ENCODE measurements around the gene WIZ.

The WIZ gene

DNA sequence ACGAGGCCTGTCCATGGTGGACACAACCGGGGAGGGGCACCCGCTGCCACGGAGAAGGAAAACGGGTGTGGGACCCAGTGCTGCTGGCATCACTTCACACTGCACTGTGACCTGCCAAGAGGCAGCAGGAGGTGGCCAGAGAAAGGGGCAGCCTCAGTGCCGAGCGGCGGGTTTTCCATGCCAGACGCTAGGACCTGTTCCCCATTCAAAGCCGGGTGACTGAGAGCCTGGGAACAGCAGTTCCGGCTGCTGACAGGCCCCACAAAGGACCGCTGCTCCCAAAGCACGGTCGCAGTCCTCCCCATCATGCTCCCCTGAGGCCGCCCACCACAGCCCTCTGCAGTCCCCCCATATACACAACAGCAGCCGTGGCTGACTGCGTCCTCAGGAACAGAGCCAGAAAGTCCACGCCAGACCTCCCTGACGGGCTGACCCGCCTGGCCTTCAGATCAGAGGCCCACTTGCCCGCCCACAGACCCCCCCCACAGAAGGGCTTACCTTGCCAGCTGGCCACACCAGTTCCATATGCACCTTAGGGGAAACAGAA lies 75.6 kb downstream of the WIZ start:
- Histone ChIP-seq H3K4me1 (ENCODE audit: control insufficient read depth, insufficient read depth, low read length) (peaks cover 32% of the 10 kb centered on the region), H3K9ac (ENCODE audit: low read length) (peak overlapping the region; percentile 30), H3K36me3 (ENCODE audit: control insufficient read depth, insufficient read depth, low read length, severe bottlenecking) (peaks cover 44% of the 10 kb centered on the region), H3K4me3 (ENCODE audit: low read length) (no peak overlapping the region), H3K9me3 (ENCODE audit: control insufficient read depth, low read length) (no peaks in the 10 kb centered on the region), H3K27me3 (replicated peaks; ENCODE audit: control insufficient read depth, insufficient read depth, low read length) (no peaks in the 10 kb centered on the region)
- DNase-seq (ENCODE audit: low read depth) = no peak

DNA sequence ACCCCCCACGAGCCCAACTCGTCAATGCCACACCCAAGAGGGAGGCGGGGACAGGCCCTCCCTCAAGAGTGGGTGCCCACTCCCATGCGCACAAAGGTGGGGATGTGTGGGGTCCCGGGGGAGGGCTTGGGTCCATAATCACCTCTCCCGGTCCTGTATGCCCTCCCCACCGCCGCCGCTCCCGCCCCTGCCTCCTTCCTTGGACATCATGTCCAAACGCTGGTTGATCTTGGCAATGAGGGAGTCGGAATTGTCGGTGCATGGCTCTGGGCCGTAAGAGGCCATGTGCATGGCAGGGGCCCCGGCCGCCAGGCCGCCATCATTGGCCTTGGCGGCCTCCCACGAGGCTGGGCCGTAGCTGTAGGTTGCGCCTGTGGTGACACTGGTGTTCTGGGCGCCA lies 76.1 kb downstream of the WIZ start:
- Histone ChIP-seq H3K36me3 (ENCODE audit: control insufficient read depth, insufficient read depth, low read length, severe bottlenecking) (peaks cover 50% of the 10 kb centered on the region), H3K27me3 (replicated peaks; ENCODE audit: control insufficient read depth, insufficient read depth, low read length) (no peaks in the 10 kb centered on the region), H3K9me3 (ENCODE audit: control insufficient read depth, low read length) (no peaks in the 10 kb centered on the region), H3K4me3 (ENCODE audit: low read length) (no peak overlapping the region), H3K9ac (ENCODE audit: low read length) (no peak overlapping the region), H3K4me1 (ENCODE audit: control insufficient read depth, insufficient read depth, low read length) (peaks cover 32% of the 10 kb centered on the region)
- DNase-seq (ENCODE audit: low read depth) = no peak

GRCh38 chr19:15372891-15373301 lies 76.9 kb downstream of the WIZ start:
- Histone ChIP-seq H3K36me3 (ENCODE audit: control insufficient read depth, insufficient read depth, low read length, severe bottlenecking) (peaks cover 57% of the 10 kb centered on the region), H3K4me3 (ENCODE audit: low read length) (no peak overlapping the region), H3K27me3 (replicated peaks; ENCODE audit: control insufficient read depth, insufficient read depth, low read length) (no peaks in the 10 kb centered on the region), H3K9ac (ENCODE audit: low read length) (no peak overlapping the region), H3K9me3 (ENCODE audit: control insufficient read depth, low read length) (no peaks in the 10 kb centered on the region), H3K4me1 (ENCODE audit: control insufficient read depth, insufficient read depth, low read length) (peaks cover 30% of the 10 kb centered on the region)
- no peak for DNase-seq (ENCODE audit: low read depth)

DNA sequence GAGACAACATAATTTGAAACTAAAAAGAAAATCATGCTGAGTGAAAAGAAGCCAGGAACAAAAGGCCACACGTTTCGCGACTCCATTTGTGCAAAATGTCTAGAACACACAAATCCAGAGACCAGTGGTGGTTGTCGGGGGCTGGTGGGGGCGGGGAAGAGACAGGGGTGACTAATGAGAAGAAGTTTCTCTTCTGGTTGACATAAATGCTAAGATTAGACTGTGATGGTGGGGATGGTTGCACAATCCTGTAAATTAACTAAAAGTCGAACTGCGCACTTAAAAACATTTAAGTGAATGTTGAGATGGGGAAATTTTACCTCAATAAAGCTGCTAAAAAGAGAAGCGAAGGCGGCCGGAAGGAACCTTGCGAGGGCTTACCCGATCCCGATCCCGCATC lies 77.3 kb downstream of the WIZ start:
- no peak overlapping the region for H3K4me3 ChIP-seq (ENCODE audit: low read length)
- no peak for DNase-seq (ENCODE audit: low read depth)
- no peak overlapping the region for H3K9ac ChIP-seq (ENCODE audit: low read length)
- peaks cover 61% of the 10 kb centered on the region for H3K36me3 ChIP-seq (ENCODE audit: control insufficient read depth, insufficient read depth, low read length, severe bottlenecking)
- H3K4me1 ChIP-seq (ENCODE audit: control insufficient read depth, insufficient read depth, low read length) = peaks cover 30% of the 10 kb centered on the region
- no peaks in the 10 kb centered on the region for H3K9me3 ChIP-seq (ENCODE audit: control insufficient read depth, low read length)
- no peaks in the 10 kb centered on the region for H3K27me3 ChIP-seq (replicated peaks; ENCODE audit: control insufficient read depth, insufficient read depth, low read length)

DNA sequence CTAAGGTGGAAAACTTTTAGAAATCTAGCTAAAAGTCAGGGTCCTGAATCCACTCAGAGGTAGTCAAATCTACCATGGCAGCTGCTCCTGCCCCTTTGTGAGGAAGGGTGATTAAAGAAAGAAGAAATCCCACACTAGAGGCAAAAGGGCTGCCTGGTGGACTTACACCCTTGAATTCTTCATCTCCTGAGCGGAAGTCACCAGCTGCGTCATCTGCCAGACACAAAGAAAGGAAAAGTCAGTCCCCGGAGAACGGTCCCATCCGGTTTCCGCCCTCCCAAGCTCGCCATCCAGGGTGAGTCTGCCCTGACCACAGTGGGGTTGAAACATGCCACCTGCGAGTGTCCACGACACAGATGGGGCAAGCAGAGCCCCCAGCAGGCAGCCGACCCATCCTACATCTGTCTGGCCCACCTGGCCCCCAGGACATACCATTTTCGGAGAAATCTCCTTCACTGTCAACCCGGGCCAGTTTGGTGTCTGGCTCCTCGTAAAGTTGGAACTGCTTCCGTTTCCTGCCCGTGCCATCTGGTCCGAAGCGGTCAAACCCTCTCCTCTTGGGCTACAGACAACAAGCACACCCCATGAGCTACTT lies 77.9 kb downstream of the WIZ start:
- H3K4me3 ChIP-seq (ENCODE audit: low read length) = no peak overlapping the region
- DNase-seq (ENCODE audit: low read depth) = no peak
- H3K4me1 ChIP-seq (ENCODE audit: control insufficient read depth, insufficient read depth, low read length) = peaks cover 24% of the 10 kb centered on the region
- no peaks in the 10 kb centered on the region for H3K9me3 ChIP-seq (ENCODE audit: control insufficient read depth, low read length)
- no peaks in the 10 kb centered on the region for H3K27me3 ChIP-seq (replicated peaks; ENCODE audit: control insufficient read depth, insufficient read depth, low read length)
- no peak overlapping the region for H3K9ac ChIP-seq (ENCODE audit: low read length)
- peaks cover 67% of the 10 kb centered on the region for H3K36me3 ChIP-seq (ENCODE audit: control insufficient read depth, insufficient read depth, low read length, severe bottlenecking)

GRCh38 chr19:15371119-15371518 lies 78.6 kb downstream of the WIZ start:
- H3K9ac ChIP-seq (ENCODE audit: low read length) = no peak overlapping the region
- H3K9me3 ChIP-seq (ENCODE audit: control insufficient read depth, low read length) = no peaks in the 10 kb centered on the region
- H3K4me3 ChIP-seq (ENCODE audit: low read length) = no peak overlapping the region
- H3K27me3 ChIP-seq (replicated peaks; ENCODE audit: control insufficient read depth, insufficient read depth, low read length) = no peaks in the 10 kb centered on the region
- no peak for DNase-seq (ENCODE audit: low read depth)
- peaks cover 18% of the 10 kb centered on the region for H3K4me1 ChIP-seq (ENCODE audit: control insufficient read depth, insufficient read depth, low read length)
- peaks cover 71% of the 10 kb centered on the region for H3K36me3 ChIP-seq (ENCODE audit: control insufficient read depth, insufficient read depth, low read length, severe bottlenecking)

All from adipocyte (in vitro differentiated cells).